Activated T-cell treated with anti-CD3 and anti-CD28 coated beads, Interleukin-2, amount 50 U/mL, for 48 hours (primary cell): ENCODE measurements around the gene ADGRD1.
"Not testable (repeated sequence)": the region's sequence is repeated elsewhere in the genome, so short reads cannot be mapped to it uniquely, and the experiment has no call there.

Experiments
- DNase-seq, 2 experiments: peaks; one replicate each; pipeline ENCODE4 v3.0.0-alpha.2; 2020

Gene ADGRD1

DNA sequence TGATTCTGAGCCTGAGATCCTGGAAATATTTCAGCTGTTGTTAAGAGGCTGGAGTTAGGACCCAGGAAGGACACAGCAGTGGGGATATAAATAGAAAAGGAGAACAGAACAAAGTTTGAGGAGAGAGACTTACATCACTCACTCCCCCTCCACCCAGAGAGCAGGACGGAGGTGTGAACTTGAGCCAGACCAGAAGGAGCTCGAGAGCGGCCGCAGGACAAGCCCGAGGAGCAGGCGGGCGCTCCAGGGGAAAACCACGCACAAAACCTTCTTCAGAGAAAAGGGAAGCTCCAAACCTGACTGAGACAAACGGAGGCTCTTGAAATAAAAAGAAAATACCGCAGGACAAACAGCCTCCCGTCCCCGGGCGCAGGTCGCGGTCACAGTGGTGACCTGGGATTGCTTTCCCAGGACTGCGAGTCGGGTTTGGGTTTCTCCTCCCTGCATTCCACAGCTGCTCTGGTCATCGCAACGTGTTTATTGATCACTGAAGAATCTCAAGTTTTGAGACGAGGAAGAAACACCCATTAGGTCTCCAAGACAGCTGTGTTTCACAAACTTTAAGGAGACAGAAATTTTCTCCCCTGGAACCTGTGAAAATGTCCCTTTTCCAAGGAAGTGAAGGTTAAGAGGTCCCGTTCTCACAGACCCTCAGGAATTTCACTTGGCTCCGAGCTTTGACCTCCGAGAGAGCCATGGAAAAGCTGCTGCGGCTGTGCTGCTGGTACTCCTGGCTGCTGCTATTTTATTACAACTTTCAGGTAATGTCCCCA is at the start of gene ADGRD1:
TSS of gene ADGRD1 (plus strand) at position 137 of the 773 bp plus-strand sequence. CDS start at position 696, 559 bp downstream.
- DNase-seq = no peak

DNA sequence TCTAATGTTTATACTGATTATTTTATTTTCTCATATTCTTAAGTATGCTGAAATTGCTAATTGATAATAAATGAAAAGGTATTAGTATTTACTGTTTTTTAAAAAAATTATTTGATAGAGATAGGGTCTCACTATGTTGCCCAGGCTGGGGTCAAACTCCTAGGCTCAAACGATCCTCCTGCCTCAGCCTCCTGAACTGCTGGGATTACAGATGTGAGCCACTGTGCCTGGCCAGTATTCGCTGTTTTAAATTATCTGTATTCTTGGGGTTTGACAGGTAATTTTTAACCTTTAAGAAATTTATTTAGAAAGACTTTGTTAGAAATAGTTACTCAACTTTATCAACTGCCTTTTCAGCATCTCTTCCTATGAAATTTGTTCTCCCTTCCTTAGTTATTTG is 49.6 kb upstream of the ADGRD1 start:
- no peak for DNase-seq

DNA sequence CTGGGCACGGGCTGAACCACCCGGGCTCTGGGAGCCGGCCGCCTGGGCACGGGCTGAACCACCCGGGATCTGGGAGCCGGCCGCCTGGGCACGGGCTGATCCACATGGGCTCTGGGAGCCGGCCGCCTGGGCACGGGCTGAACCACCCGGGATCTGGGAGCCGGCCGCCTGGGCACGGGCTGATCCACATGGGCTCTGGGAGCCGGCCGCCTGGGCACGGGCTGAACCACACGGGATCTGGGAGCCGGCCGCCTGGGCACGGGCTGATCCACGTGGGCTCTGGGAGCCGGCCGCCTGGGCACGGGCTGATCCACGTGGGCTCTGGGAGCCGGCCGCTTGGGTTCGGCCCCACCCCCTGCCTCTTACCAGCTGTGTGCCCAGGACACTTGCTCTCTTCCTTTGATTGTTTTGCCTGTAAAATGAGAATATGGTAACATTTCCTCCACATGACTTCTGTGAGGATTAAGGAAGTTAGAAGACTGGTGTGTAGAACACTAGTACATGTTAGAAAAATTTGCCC is 48.7 kb upstream of the ADGRD1 start:
- DNase-seq = not testable (repeated sequence)

DNA sequence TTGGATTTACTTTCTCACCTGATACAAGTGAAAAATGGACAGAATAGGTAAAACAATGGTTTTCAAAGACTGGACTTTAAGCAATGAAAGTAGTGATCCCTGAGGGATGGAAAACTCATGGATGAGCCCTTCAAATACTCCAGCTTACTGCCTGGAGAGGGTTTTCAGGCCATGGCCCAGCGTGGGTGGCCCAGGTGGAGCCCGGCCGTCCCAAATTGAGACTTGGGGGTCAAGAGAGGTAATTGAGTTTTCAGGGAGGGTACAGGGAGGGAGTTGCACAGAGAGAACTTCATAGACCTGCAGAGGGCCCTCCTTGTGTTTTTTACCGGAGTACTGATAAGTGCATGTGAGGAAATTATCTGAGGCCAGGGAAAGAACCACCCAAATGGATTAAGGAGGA is 44.6 kb upstream of the ADGRD1 start:
- no peak for DNase-seq

- no peak for DNase-seq
These were observed 42.5 kb upstream of the ADGRD1 start for GRCh38 chr12:130911193-130911592.

- DNase-seq = no peak
These were observed 41.8 kb upstream of the ADGRD1 start for GRCh38 chr12:130911933-130912332.

- DNase-seq = peak; percentile 24 to 46
These were observed 37.3 kb upstream of the ADGRD1 start for GRCh38 chr12:130916241-130916911.

DNA sequence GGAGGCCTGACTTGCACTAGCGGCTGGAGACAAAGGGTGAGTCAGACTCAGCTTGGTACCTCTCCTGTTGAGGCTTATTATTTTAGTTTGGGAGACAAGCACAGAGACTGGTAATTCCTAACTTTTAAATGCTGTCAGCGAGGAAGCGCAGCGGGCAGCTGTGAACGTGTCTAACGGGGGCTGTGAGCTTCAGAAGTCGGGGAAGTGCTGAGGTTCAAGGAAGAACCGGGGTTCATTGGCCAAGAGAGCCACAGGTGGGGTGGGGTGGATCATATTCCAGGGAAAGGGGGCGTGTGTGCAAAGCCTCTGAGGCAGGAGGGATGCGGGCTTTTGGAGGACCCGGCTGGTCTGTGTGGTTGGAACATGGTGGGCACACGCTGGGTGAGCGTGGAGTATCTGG is 36.1 kb upstream of the ADGRD1 start:
- no peak for DNase-seq

DNA sequence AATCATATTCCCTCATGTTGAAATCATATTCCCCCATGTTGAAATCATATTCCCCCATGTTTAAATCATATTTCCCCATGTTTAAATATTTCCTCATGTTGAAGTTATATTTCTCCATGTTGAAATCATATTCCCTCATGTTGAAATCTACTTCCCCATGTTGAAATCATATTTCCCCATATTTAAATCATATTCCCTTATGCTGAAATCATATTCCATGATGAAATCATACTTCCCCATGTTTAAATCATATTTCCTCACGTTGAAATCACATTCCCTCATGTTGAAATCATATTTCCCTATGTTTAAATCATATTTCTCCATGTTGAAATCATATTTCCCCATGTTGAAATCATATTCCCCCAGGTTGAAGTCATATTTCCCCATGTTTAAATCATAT is 34.6 kb upstream of the ADGRD1 start:
- DNase-seq = no peak

GRCh38 chr12:130920119-130920703 is 33.5 kb upstream of the ADGRD1 start:
- no peak for DNase-seq

DNA sequence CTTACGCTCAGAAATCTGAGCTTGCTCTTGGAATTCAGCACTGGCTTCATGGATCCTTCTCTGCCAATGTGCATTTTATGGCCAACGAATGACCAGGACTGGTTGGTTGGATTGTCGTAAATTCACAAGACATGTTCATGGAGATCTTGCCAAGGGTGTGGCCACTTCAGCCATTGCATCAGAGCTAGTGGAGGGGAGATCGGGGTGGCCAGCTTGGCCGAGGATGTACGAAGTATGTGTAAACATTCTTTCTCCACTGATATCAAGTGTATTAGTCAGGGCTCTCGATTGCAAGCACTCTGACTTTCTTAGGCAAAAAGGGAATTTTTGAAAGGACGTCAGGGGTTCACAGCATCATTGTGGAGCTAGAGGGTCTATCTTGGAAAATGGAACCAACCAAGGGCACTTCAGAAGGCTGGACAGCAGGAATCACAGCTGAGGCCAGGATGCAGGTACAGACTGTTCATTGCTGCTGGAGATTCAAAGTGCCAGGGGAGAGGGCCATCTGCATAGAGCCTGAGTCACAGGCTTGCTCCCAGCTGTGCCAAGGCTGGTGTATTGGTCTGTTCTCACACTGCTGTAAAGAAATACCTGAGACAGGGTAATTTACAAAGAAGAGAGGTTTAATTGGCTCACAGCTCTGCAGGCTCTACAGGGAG is 32.9 kb upstream of the ADGRD1 start:
- no peak for DNase-seq

- no peak for DNase-seq
These were observed 31.2 kb upstream of the ADGRD1 start for GRCh38 chr12:130922511-130922953.

DNA sequence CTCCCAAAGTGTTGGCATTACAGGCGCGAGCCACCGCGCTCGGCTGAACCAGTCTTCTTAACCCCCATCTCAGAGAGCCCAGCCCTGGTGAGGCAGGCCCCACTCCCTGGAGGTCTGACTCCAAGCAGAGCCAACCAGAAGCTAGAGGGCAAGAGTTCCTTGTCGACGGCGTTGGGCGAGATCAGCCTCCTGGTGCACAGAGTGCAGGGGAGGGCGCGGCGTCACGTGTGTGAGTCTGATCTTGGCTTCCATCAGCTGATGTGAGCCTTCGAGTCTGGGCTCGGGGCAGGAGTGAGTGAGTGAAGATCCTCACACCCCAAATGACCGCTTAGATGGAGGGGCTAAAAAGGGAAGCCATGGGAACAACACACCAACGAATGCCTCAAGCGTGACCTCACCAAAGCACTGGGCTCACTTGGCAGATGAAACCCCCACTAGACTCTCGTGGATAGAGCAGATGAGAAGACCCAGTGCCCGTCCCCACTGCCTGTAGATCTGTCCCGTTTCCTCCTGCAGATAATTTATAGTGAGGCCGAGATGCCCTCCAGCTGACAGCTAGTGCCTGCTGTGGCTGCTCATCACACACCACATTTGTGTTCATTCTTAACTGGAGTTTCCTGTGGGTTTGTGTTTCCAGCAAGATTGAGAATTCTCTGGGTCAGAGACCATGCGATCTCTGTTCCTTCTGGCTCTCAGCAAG is 28.6 kb upstream of the ADGRD1 start:
- DNase-seq = no peak

DNA sequence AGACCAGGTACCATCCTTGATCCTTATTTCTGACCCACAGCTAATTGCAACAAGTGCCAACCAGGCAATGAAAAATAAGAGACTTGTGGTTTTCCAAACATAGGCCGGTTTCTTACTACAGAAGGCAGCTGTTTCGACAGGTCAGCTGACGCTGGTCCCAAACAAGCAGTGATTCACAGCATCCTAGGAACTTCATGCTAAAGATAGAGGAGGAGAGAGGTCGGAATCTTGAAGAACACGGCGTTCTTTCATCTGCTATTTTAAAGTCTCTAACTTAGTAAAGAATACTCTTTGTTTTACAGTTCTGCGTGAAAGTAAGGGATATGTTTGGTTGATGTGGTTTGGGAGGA is 28.1 kb upstream of the ADGRD1 start:
- DNase-seq = no peak

- DNase-seq = no peak
These were observed 24.3 kb upstream of the ADGRD1 start for GRCh38 chr12:130929363-130929762.

DNA sequence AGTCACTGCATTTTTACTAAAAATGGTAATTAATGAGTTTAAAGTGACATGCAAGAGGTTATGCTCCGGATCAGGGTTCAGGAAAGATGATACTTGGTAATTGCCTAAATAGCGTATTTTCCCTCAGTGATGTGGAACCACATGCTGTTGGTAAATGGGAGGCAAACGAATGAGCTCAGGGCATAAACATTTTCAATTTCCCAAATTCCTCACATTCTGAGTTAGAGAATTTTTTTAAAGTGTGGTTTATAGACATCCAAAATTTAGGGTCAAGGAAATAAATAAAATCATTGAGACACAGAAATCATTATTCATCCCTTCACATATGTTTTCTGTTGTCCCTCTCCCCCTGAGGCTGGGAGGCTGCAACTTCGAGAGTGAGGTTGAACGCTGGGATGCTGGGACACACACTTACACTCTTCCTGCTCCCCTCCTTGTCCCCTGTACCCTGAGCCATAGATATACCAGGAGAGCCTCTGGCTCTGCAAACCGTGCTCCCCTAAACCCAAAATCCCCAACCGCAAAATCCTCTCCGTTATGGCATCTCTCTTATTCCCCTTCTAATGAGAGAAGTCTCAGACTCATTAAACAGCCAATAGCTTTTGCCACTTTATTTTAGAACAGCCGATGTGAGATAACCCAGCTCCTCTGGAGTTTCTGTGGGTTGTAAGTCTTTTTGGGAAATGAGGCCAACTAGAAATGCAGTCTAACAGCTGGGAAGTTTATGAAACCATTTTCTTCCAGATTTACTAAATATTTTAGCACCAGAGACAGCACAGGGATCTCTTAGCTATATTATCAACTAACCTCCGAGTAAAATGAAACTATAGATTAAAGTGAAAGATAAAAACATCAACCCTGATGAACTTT is 21.4 kb upstream of the ADGRD1 start:
- DNase-seq = no peak

DNA sequence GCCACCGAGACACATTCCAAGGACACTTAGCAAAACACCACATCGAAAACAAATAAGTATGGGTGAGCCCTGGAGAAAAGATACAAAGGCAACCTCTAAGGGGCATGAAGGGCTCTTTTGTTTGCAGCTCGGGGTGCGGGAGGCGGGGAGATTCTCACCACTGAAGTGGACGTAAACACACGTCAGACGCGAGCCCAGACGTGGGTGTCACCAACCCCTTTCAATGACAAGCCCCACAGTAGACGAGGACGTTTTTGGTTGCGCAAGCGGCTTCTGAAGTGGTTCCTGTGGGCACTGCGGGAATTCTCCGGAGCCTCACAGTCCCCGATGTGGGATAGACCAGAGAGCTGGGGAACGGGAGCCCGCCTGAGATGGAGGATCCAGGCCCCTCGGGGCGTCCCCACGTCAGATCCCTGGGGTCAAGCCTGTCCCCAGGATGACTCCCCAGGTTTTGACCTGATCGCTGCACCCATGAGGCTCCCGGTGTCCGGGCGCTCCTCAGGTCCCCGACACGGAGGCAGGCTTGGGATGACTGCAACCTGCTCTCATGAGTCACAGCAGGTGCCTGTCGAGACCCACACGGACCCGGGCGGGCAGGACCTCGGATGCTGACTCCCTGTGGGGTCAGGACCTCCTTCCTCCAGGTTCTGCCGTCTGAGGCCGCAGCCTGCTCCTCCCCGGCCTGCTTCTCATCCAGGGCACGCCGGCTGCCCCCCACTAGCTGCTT is 20.3 kb upstream of the ADGRD1 start:
- DNase-seq = no peak

DNA sequence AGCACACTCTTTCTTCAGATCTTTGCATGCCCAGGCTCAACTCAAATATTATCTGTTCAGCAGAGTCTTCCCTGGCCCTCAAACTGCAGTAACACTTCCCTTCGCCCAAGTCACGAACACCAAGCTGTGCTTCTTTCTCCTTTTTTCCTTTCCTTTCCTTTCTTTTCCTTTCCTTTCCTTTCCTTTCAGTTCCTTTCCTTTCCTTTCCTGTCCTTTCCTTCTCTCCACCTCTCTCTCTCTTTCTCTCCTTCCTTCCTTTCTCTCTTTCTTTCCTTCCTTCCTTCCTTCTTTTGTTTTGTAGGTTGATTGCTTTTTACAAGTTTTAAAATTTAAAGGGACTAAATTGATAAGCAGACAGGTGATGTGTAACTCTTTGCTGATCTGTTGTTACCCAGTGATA is 19.0 kb upstream of the ADGRD1 start:
- DNase-seq = no peak

- no peak for DNase-seq
These were observed 17.1 kb upstream of the ADGRD1 start for GRCh38 chr12:130936561-130936960.

DNA sequence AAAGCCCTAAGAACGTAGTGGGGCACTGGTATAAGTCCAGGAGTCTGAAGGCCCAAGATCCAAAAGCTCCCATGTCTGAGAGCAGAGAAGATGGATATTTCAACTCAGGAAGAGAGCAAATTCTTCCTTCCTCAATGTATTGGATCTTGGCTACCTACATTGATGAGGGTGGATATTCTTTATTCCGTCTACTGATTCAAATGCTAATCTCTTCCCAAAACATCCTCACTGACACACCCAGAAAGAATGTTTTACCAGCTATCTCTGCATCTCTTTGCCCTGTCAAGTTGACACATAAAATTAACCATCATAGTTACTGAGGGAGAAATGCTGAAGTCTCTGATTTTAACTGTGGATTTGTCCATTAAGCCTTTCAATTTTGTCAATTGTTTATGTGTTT is 16.6 kb upstream of the ADGRD1 start:
- no peak for DNase-seq

DNA sequence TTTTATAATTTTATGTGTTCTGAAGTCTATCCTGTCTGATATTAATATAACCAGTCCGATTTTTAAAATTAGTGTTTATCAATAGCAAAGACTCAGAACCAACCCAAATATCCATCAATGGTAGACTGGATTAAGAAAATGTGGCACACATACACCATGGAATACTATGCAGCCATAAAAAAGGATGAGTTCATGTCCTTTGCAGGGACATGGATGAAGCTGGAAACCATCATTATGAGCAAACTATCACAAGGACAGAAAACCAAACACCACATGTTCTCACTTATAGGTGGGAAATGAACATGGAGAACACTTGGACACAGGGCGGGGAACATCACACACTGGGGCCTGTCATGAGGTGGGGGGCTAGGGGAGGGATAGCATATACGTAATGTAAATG is 16.2 kb upstream of the ADGRD1 start:
- DNase-seq = not testable (repeated sequence)
